DND-41 (cell line): Measurements from ENCODE around the gene TSHZ2.

Experiments
- CTCF ChIP-seq: IDR thresholded peaks from 2 replicates; pipeline ENCODE4 v1.5.1; 2012; ENCODE audit warnings: borderline replicate concordance, low read length, moderate library complexity, mild to moderate bottlenecking; ENCODE audit not compliant: poor library complexity, severe bottlenecking; ENCODE audit errors: extremely low read depth
- EZH2 ChIP-seq: IDR thresholded peaks from 3 replicates; pipeline ENCODE4 v1.6.1; 2012; ENCODE audit warnings: borderline replicate concordance, low read depth, mild to moderate bottlenecking, moderate library complexity, low read length, inconsistent platforms; ENCODE audit not compliant: severe bottlenecking

GRCh38 chr20:53148771-53149147 lies 176.6 kb downstream of the TSHZ2 start:
- TF ChIP-seq CTCF (no peak), EZH2 (no peak)
